HG03457 (cell line): ENCODE data around the gene ASPG.

Source experiments
- ATAC-seq: cut with Tn5 transposase; IDR thresholded peaks from one replicate; pipeline ENCODE4 v1.9.1; 2021; ENCODE audit warnings: moderate number of reproducible peaks; ENCODE audit not compliant: unreplicated experiment

Gene ASPG

DNA sequence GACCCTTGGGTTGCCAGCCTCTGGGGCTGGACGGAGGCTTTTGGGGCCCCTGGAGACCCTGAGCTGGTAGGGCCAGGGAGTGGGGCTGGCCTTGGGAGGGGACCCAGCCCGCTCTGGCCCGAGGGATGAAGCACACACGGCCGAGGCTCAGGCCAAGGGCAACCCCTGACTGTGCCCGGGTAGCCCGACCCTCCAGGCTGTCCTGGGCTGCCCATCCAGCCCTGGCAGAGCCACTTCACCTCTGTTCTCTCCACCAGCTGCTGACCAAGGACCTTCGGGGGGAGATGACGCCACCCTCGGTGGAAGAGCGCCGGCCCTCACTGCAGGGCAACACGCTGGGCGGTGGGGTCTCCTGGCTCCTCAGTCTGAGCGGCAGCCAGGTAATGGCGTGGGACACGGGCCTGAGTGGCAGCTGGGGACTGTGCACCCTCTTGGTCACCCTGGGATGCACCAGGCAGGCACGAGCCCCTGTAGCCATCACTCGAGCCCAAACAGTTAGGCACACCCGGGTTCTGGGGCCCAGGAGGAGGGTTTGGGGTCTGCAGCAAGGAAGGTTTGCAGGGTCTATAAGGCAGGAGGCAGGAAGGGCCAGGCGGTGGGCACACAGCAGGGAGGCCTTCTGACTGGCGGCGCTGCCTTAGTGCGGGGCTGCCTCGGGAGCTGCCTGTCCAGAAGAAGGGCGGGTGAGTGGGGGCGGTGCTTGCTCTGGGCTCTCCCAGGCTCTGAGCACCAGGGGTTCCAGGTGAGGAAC is 19.7 kb downstream of the ASPG start:
- no peak for ATAC-seq

DNA sequence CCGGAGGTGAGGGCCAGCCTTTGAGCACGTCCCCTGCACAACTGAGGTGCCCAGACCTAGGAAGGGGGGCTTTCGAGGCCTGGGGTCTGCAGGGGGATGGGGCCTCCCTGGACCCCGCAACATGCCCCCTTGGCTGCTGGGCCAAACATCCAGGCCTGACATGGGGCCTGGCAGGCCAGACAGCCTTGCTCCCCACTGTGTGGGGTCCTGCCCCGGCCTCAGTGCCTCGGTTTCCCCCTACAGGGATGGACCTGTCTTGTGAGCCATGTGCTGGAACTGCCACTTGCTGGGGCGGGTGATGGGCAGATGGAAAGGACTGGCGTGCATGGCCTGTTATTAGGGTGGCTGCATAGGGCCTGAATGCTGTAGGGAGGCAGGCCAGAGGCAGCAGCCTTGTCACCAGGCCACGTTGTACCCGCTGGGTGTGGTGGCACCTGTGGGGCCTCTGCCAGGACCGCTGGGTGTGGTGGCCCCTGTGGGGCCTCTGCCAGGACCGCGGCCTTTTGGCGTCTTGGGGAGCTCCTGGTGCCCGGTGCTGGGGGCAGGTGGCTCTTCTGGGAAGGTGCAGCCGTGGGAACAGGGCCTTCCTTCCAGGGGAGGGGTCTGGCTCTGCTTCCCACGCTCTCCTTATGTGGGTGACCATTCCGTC is 20.4 kb downstream of the ASPG start:
- ATAC-seq, result no peak

DNA sequence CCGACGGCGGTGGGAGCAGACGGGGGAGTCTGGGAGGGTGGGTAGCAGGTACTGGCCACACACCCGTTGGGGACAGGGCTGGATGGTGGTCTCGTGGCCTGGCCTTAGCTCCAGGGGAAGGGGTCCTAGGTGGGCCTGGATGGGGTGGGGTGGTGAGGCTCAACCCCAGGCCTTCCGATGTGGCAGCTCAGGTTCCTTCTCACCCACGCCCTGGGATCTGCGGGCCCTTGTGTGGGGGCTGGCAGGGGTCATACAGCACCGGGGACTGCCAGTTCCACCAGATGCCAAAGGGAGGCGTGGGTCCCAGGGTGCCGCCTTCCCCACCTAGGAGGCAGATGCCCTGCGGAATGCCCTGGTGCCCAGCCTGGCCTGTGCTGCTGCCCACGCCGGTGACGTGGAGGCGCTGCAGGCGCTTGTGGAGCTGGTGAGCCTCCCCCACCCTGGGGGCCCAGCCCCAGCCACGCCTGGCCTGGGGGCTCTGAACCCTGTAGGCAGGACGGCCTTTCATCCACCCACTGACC is 21.0 kb downstream of the ASPG start:
- ATAC-seq, result no peak

DNA sequence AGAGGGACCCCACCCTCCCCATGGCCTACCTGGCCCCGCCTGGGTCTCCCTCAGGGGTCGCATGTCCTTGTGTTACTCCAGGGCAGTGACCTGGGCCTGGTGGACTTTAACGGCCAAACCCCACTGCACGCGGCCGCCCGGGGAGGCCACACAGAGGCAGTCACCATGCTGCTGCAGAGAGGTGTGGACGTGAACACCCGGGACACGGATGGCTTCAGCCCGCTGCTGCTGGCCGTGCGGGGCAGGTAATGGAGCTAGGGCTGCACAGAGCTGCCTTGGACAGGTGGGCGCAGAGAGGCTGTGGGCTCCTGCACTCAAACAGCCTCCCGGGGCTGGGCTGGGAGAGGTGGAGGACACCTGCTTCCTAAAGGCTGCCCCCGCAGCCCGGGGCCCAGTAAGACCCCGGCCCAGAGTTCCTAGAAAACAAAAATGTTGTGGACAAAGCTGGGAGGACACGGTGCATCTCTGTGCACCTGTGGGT is 21.6 kb downstream of the ASPG start:
- ATAC-seq, result no peak

DNA sequence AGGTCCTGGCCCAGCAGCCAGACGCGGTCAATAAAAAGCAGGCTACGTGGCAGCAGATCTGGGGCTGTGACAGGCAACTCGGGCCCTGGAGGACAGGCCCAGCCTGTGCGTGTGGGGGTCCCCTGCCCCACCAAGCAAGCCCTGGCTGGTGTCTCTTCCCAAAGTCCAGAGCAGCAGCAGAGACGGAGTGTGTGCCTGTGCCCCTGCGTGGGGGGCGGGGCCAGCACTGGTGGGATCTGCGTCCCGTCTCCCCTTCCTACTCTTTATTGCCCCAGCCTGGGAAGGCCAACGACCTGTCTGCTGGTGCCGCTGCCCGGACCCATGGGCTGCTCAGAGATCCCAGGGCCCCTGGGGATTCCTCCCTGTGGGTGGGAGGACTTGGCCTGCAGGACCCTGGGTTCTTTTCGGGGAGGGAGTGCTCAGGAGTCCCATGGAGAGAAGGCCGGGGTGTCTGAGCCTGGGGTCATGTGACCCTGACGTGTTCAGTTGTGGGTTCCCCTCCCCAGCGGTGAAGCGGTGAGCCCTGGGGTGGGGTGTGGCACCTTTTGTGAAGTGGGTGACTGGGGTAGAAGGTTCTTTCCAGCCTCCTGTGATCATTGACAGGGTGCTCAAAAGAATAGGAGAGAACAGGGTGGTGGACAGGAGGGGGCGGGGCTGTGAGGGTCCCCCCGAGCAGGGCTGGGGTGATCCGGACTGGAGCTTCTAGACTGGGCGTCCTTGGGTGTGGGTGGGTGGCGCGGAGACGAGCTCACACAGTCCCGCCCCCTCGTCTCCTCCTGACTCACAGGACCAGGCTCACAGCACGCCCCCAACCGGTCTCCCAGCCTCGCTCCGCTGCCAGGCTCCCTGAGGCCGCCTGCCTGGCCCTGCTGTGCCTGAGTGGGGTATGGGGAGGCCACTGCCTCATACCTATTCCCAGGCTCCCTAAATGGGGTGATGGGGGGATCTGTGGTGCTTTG is 22.4 kb downstream of the ASPG start:
- no peak for ATAC-seq

DNA sequence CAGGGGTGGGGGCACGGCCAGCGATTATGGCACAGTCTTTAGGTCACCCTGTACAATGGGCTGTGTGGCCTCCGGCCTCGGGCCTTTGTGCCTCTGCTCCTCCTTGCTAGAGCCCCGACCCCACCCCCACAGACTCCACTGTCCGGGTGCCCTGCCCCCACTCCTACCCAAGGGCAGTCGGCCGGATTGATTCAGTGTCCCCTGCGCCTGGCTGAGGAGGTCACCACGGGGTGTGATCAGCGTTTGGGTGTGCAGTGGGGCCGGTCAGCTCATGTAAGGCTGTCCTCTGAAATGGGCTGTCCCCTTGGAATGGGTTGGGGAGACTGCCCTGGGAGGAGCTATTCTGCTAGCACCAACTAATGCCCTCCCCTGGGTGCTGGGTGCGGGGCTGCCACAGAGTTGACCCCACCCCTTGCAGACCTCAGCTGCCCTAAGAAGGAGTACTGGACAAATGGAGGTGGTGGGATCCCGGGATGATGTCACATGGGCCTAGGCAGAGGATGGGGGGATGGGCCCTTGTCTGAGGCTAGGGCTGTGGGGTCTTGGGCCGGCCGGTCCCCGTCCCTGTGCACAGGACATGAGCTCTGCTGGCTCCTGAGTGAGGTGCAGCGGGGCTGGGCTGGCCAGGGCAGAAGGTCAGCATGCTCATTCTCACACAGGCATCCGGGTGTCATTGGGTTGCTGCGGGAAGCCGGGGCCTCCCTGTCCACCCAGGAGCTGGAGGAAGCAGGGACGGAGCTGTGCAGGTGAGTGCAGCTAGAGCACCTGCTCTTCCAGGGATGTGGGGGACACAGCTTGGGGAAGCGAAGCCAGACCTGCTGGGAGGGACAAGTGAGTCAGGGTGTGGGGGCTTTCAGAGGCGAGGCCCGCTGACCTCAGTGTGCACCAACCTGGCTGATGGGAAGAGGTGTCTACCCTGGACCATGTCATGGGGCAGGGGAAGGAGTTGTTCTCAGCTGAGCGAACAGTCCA is 23.4 kb downstream of the ASPG start:
- ATAC-seq, result no peak

DNA sequence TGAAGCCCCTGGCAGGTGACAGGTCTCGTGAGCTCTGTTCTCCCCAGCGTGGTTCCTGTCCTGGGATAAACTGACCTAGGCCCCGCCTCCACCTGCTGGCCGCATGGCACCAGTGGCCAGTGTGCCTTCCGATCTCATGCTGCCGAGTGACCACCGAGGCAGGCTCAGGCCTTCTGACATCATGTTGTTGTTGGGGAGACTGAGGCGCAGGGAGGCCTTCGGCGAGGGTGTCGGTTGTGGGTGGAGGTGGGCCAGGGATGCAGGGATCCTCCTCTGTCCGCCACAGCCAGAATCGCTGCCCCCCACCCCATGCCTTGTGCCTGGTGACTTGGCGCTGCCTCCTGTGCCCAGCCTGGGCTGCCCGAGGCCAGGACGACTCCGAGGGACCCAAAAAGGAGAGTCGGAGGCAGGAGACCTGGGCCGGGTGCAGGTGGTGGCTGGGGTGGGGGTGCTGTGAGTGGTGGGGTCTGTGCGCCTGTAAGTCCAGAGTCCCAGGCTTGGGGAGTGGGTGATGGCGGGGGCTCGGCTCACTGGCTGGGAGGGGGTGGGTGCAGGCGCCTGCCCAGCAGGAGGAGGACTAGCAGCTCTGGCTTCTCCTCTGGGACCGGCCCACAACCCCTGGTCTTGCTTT is 24.3 kb downstream of the ASPG start:
- no peak for ATAC-seq

DNA sequence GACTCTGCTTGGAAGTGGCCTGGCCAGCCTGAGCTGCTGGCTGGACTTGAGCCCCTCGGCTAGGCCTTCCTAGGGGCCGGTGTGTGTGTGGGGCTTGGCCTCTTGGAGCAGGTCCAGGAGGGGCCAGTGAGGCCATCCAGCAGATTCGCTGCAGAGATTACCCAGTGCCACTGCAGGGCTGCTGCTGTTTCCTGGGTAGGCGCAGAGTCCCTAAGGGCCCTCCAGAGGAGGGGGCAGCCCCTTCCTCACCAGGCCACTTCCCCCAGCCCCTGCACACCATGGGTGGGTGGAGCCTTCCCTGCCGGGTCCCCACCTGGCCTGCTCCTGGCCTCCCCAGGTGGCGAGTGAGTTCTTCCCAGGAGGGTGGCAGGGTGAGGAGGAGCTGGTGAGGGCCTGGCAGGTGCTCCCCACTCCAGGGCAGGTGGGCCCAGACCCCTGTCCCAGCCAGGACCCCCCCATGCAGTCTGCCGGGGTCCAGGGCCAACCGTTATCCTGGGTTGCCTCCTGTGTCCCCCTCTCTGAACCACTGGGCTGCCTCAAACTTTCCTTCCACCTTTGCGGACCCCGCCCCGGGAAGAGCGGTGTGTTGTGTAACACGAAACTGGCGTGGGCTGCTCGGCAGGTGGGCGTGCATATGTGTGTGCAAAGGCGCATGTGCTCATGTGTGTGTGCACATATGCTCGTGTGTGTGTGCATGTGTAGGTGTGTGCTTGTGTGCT is 25.1 kb downstream of the ASPG start:
- ATAC-seq, result no peak

DNA sequence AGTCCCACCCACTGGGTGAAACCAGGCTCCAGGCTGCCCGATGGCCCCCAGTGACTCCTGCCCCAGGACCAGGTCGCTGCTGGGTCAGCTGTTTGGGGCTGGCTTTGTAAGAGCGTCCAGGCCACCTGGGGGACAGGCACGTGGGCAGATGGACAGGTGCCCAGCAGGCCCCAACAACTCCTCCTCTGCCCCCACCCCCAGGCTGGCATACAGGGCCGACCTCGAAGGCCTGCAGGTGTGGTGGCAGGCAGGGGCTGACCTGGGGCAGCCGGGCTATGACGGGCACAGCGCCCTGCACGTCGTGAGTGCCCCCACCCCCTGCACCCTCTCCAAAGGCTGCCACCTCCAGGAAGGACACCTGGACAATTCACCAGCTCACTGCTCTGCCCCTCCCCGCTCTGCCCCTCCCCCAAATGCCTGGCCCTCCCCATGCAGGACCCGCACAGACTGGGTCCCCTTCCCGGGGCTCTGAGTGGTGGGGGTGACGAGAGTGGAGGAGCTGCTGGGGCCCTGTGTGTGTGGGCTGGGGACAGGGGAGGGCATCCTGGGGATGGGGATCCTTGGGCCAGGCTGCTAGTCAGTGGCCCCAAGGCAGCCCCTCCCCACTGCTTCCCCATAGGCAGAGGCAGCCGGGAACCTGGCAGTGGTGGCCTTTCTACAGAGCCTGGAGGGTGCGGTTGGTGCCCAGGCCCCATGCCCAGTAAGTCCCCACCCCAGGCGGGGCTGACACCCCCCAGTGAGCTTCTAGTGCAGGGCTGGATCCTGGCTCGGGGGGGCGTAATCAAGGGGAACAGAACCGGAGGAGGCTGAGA is 26.0 kb downstream of the ASPG start:
- no peak for ATAC-seq

DNA sequence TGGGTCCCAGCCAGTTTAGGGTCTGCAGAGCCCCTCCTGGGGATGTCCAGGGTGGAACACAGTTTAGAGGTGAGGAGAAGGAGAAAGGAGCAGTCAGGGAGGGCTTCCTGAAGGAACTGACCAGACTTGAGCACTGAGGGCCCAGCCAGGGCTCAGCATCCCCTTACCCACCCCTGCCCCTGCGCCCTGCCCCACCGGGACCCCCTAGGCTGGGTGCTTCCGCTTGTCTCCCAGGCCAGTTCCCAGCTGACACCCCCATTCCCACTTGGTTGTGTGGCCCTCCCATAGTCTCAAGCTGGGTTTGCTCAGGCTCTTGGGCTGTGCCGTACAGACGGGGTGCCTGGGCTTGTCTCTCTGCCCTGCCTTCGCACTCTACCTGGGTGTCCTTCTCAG is 26.6 kb downstream of the ASPG start:
- ATAC-seq, result no peak

DNA sequence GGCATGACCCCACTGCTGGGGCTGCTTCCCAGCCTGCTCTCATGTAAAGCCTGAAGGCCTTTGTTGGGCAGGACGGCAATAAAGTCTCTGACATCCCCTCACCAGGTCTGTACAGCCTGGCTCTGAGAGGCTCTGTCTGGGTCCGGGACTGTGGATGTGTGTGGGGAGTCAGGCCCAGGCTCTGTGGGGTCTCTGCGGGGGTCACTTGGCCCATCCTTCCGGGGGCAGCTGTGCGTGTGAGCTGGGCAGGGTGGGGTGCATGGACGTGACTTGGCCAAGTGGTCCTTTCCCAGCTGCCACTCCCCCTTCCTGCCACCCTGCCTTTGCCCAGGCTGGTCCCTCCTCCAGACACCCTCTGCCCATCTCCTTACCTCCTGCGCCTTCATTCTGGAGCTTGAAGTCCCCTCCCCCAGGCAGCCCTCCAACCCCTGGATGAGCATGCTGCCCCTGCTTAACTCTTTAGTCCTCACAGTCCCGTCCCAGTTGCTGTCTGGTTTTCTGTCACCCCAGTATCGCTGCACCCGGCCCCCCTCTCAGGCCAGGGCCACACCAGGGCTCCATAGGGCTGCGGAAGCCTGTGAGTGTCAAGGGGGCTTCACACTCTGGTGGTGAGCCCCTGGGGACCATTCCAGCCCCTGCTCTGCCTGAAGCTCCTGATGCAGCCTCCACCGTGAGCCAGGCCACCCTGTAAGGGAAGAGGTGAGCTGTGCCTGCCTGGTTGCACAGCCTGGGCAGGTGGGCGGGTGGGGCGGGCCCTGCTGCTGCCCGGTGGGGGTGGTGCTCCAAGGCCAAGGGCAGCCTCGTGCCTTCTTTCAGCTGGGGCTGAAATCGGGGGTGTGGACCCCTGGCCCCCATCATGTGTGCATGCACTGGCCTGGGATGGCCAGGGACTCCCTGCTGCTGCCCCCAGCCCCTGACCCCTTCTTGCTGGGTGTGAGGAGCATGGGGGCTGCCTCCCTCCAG is 27.4 kb downstream of the ASPG start:
- ATAC-seq, result no peak

DNA sequence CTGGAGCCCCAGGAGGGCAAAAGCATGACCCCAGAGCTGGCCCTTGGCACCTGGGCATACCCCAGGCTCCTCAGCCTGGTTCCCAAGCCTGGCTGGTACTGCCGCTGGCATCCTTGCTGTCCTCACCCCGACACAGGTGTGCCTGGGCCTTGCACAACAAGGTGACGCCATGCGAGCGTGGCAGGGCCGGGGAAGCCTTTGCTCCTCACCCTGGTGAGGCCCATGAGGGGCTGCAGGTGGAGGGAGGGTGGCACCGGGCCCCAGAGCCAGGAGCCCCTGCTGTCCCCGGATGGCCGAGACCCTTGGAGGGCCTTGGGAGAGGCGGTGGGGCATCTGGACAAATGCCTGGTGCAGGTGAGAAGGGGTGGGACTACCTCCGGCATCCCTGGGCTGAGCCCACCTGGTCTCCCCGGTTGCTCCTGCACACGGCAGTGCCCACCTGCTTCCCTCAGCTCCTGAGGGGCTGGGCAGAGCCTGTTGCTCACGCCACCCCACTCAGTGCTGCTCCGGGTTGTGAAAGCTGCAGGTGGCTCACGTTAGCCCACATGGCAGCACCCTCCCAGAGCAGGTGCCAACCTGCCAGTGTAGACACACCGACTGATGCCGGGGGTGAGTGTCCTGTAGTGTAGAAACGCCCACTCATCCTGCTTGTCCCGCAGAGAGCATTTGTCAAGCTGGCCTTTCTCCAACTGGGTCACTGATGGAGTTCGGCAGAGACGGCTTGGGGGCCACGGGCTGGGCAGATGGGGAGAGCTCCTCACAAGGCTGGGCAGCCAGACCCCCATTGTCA is 28.3 kb downstream of the ASPG start:
- ATAC-seq, result no peak

DNA sequence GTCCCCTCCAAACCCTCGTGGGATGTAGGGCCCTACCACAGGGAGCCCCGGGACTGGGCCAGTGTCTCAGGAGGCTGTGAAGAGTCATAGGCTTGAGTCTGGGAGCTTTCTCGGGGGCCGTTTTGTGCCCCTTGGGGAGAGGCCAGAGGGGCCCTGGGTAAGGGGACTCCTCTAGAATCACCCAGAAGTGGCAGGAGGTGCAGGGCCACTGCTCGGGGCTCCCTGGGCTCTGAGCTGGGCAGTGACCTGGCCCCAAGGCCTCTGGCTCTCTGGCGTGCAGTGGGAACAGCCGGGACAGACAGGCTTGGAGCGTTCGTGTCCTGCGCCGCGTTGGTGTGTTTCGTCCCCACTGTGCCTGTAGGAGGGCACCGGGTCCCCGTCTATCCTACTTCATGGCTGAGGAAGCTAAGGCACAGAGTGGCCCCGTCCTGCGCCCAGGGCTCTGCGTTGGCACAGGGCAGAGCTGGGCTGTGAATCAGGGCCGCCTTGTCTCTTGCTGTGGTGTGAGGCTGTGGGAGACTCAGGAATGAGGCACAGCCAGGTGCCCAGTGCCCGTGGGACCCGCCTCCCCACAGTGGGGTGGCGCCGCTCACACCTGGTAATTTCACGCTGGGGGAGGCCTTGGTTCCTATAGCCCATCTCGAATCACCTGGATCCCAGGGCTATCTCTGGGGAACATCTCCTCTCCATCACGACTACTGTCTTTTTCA is 29.1 kb downstream of the ASPG start:
- ATAC-seq, result no peak

DNA sequence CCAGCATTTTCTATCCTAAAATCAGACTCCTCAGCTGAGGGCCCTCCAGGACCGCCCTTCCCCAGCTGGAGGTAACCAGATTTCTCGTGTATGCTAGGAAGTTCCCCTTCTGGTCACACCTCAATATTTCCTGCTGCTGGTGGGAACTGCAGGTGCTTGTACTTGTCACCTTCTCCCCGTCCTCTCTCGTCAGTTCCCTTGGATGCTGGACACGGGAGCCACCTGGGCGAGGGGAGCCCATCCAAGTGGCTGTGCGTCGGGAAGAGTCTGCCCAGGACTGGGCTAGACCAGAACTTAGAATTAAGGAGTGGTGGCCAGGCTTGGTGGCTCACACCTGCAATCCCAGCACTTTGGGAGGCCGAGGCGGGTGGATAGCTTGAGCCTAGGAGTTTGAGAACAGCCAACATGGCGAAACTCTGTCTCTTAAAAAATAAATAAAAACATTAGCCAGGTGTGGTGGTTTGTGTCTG is 29.7 kb downstream of the ASPG start:
- no peak for ATAC-seq

DNA sequence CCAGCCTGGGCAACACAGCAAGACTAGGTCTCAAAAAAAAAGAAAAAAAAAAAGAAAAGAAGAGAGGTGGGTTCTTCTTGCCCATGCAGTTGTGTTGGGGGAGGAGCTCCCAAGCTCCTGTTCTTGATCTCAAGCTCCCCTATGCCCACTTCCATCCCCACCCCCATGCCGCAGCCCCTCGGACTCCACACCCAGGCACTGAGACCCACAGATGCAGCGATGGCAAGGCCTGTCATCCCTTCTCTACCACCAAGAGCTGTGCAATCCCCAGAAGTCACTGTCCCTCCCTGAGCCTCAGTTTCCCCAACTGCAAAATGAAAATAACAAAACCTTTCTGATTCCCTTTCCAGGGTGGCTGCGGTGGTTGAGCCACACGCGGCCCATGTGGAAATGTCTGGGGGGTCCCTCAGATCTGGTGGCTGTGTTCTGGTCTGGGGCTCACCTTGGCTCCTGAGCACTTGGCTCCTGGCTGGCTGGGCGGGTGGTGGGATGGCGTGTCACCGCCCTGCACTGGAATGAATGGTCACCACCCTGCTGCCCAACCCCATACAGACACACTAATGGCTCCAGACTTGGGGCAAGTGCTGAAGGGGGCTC is 30.3 kb downstream of the ASPG start:
- no peak for ATAC-seq
